Neural progenitor cell (in vitro differentiated cells): ENCODE data around the gene SNCG. TPM values are rescaled to one million over a fixed set of nuclear protein-coding genes. Genes with fewer than 3 reads are reported as not detected.

Experiments used
- DNase-seq: peaks from one replicate; pipeline ENCODE4 v3.0.0-alpha.2; 2016; ENCODE audit warnings: low spot score
- H2AFZ ChIP-seq: fragments of 200-600 bp; sonication (generic); replicated peaks from 2 replicates; pipeline ENCODE4 v1.6.1; 2016; ENCODE audit warnings: antibody characterized with exemption
- H3F3A ChIP-seq: fragments of 200-600 bp; sonication (generic); 2 replicates; pipeline ENCODE4 v1.6.1; 2016; ENCODE audit warnings: antibody characterized with exemption, low read depth
- H3K27ac ChIP-seq: fragments of 200-600 bp; sonication (generic); 2 replicates; pipeline ENCODE4 v1.5.1; 2016; ENCODE audit warnings: mild to moderate bottlenecking
- H3K27me3 ChIP-seq: fragments of 200-600 bp; sonication (generic); 2 replicates; pipeline ENCODE4 v1.6.1; 2016; ENCODE audit warnings: mild to moderate bottlenecking, moderate library complexity
- H3K36me3 ChIP-seq: fragments of 200-600 bp; sonication (generic); 2 replicates; pipeline ENCODE4 v1.5.1; 2016
- H3K4me1 ChIP-seq: fragments of 200-600 bp; sonication (generic); 2 replicates; pipeline ENCODE4 v1.6.1; 2016; ENCODE audit warnings: mixed run types
- H3K4me2 ChIP-seq: fragments of 200-600 bp; sonication (generic); 2 replicates; pipeline ENCODE4 v1.6.1; 2016
- H3K4me3 ChIP-seq: fragments of 200-600 bp; sonication (generic); 2 replicates; pipeline ENCODE4 v1.5.1; 2016
- H3K79me2 ChIP-seq: fragments of 200-600 bp; sonication (generic); 2 replicates; pipeline ENCODE4 v1.6.1; 2016; ENCODE audit warnings: low read depth
- H3K9ac ChIP-seq: fragments of 200-600 bp; sonication (generic); 2 replicates; pipeline ENCODE4 v1.6.1; 2016
- H3K9me3 ChIP-seq: fragments of 200-600 bp; sonication (generic); 2 replicates; pipeline ENCODE4 v1.5.1; 2016; ENCODE audit warnings: low read depth
- H4K20me1 ChIP-seq: fragments of 200-600 bp; sonication (generic); 2 replicates; pipeline ENCODE4 v1.6.1; 2016; ENCODE audit warnings: low read depth
- H3K27ac Mint-ChIP-seq: 3 replicates; pipeline ENCODE4 v1.8.0; 2021; ENCODE audit warnings: mixed read lengths
- H3K27me3 Mint-ChIP-seq: 2 replicates; pipeline ENCODE4 v1.8.0; 2022; ENCODE audit warnings: low read depth, mild to moderate bottlenecking, inconsistent platforms, moderate library complexity, mixed read lengths; ENCODE audit not compliant: insufficient read depth
- H3K36me3 Mint-ChIP-seq: 3 replicates; pipeline ENCODE4 v1.8.0; 2021; ENCODE audit warnings: mixed read lengths
- H3K4me1 Mint-ChIP-seq: 3 replicates; pipeline ENCODE4 v1.8.0; 2021; ENCODE audit warnings: mixed read lengths
- H3K4me3 Mint-ChIP-seq: 3 replicates; pipeline ENCODE4 v1.8.0; 2021; ENCODE audit warnings: mild to moderate bottlenecking, moderate library complexity, mixed read lengths
- H3K9me3 Mint-ChIP-seq: 3 replicates; pipeline ENCODE4 v1.8.0; 2020; ENCODE audit warnings: mixed read lengths
- EZH2 ChIP-seq: fragments of 200-600 bp; sonication (generic); IDR thresholded peaks from 2 replicates; pipeline ENCODE4 v1.6.1; 2017; ENCODE audit warnings: antibody characterized with exemption, mild to moderate bottlenecking, moderate library complexity
- EZH2phosphoT487 ChIP-seq: fragments of 200-600 bp; sonication (generic); IDR thresholded peaks from 2 replicates; pipeline ENCODE4 v1.6.1; 2017; ENCODE audit warnings: antibody characterized with exemption
- total RNA-seq: library from RNA; depleted of rRNA; stranded (reverse); fragments of >200 nt; gene quantifications from 2 replicates; pipeline ENCODE4 v1.2.3, GENCODE V29; 2015; ENCODE audit warnings: low replicate concordance
- TF ChIP-seq, protein P1 (sequence below): fragments of 200-600 bp; sonication (generic); IDR thresholded peaks from 2 replicates; pipeline ENCODE4 v1.5.1; 2017; ENCODE audit warnings: antibody characterized with exemption, mild to moderate bottlenecking

SNCG gene
- total RNA-seq, 1 donor from 2014 or later, result not detected

DNA sequence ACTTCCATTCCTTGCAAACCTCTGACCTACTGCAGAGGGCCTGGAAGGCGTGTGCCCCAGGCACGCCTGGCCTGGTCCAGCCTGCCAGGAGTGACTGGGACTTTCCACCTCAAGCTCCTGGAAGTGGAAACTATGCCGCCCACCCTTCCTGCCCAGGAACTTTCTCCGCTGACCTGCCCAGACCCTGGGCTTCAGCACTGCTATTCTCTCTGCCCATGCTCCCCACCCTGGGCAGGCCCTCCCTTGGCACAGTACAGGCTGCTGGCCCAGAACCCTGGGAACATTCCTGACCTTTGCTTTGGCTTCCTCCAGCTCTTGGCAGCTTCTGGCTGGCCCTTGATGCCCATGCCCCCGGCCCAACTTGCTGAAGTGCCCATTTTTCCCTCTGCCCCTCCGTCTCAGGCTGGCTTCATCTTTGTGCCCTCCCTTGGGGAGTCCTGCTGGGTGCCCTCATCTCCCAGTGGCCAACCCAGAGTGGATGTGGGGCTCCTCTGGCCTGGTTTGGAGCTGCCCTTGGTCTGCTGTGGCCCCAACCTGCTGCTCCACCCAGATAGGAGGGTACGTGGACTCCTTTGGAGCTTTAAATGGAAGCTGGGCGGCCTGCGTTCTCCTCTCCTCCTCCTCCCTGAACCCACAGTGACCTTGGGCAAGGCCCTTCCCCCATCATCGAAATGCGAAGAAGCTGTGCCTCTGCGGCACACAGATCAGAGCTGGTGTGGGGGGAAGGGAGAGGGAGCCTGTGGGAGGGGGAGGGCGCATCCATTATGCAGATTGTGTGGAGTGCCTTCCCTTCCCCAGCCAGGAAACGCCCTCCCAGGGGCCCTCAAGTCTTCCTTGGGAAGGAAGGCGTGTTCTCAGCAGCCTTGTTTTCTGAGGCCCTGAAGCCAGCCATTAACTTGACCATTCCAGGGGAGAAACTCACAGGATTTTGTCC lies 4.4 kb upstream of the SNCG start:
- no peak overlapping the region for H3K27ac ChIP-seq
- Mint-ChIP-seq H3K27ac (peak overlapping the region; percentile 98), H3K9me3 (peaks cover 29% of the 10 kb centered on the region), H3K4me3 (peak overlapping the region; percentile 5), H3K27me3 (peaks cover 6% of the 10 kb centered on the region), H3K36me3 (peaks cover 2% of the 10 kb centered on the region), H3K4me1 (peaks cover 46% of the 10 kb centered on the region)
- no peaks in the 10 kb centered on the region for H4K20me1 ChIP-seq
- no peaks in the 10 kb centered on the region for H3F3A ChIP-seq
- H3K4me1 ChIP-seq, result peaks cover 29% of the 10 kb centered on the region
- H3K36me3 ChIP-seq, result no peaks in the 10 kb centered on the region
- H3K9me3 ChIP-seq, result peaks cover 6% of the 10 kb centered on the region
- H3K79me2 ChIP-seq, result no peaks in the 10 kb centered on the region
- DNase-seq, result peak; percentile 76
- H2AFZ ChIP-seq, result peak overlapping the region; percentile 92
- H3K9ac ChIP-seq, result no peak overlapping the region
- H3K27me3 ChIP-seq, result no peaks in the 10 kb centered on the region
- H3K4me2 ChIP-seq, result peak overlapping the region; percentile 61
- no peak for TF ChIP-seq EZH2
- no peak overlapping the region for H3K4me3 ChIP-seq

GRCh38 chr10:86954681-86955500 lies 3.5 kb upstream of the SNCG start:
- Mint-ChIP-seq H3K36me3 (peaks cover 2% of the 10 kb centered on the region), H3K4me3 (peak overlapping the region; percentile 43), H3K9me3 (peaks cover 29% of the 10 kb centered on the region), H3K27me3 (peaks cover 8% of the 10 kb centered on the region), H3K4me1 (peaks cover 50% of the 10 kb centered on the region), H3K27ac (peak overlapping the region; percentile 98)
- H3K79me2 ChIP-seq, result no peaks in the 10 kb centered on the region
- no peaks in the 10 kb centered on the region for H4K20me1 ChIP-seq
- TF ChIP-seq, protein P1, sequence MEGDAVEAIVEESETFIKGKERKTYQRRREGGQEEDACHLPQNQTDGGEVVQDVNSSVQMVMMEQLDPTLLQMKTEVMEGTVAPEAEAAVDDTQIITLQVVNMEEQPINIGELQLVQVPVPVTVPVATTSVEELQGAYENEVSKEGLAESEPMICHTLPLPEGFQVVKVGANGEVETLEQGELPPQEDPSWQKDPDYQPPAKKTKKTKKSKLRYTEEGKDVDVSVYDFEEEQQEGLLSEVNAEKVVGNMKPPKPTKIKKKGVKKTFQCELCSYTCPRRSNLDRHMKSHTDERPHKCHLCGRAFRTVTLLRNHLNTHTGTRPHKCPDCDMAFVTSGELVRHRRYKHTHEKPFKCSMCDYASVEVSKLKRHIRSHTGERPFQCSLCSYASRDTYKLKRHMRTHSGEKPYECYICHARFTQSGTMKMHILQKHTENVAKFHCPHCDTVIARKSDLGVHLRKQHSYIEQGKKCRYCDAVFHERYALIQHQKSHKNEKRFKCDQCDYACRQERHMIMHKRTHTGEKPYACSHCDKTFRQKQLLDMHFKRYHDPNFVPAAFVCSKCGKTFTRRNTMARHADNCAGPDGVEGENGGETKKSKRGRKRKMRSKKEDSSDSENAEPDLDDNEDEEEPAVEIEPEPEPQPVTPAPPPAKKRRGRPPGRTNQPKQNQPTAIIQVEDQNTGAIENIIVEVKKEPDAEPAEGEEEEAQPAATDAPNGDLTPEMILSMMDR, result no peak
- TF ChIP-seq EZH2 (no peak), EZH2phosphoT487 (no peak)
- H3K9ac ChIP-seq, result no peak overlapping the region
- H3K4me2 ChIP-seq, result peak overlapping the region; percentile 61
- H2AFZ ChIP-seq, result peak overlapping the region; percentile 92
- no peak overlapping the region for H3K27ac ChIP-seq
- H3K27me3 ChIP-seq, result no peaks in the 10 kb centered on the region
- no peak for DNase-seq
- no peak overlapping the region for H3K4me3 ChIP-seq
- H3K4me1 ChIP-seq, result peaks cover 33% of the 10 kb centered on the region
- no peaks in the 10 kb centered on the region for H3K36me3 ChIP-seq
- no peaks in the 10 kb centered on the region for H3F3A ChIP-seq
- peaks cover 6% of the 10 kb centered on the region for H3K9me3 ChIP-seq

- Histone ChIP-seq H3K27me3 (no peaks in the 10 kb centered on the region), H4K20me1 (no peaks in the 10 kb centered on the region), H3K4me2 (peak overlapping the region; percentile 61), H3K4me1 (peaks cover 33% of the 10 kb centered on the region), H2AFZ (peak overlapping the region; percentile 81), H3K36me3 (no peaks in the 10 kb centered on the region), H3K79me2 (no peaks in the 10 kb centered on the region), H3K27ac (no peak overlapping the region), H3K4me3 (no peak overlapping the region), H3F3A (no peaks in the 10 kb centered on the region), H3K9ac (no peak overlapping the region), H3K9me3 (peaks cover 6% of the 10 kb centered on the region)
- Mint-ChIP-seq H3K9me3 (peaks cover 27% of the 10 kb centered on the region), H3K27me3 (peaks cover 8% of the 10 kb centered on the region), H3K4me3 (no peak overlapping the region), H3K36me3 (peaks cover 2% of the 10 kb centered on the region), H3K4me1 (peaks cover 52% of the 10 kb centered on the region), H3K27ac (peak overlapping the region; percentile 98)
- TF ChIP-seq, protein P1, result no peak
- TF ChIP-seq EZH2, result no peak
- no peak for TF ChIP-seq EZH2phosphoT487
- no peak for DNase-seq
Observed at GRCh38 chr10:86955501-86956194, 2.8 kb upstream of the SNCG start.
